ENCODE data around the gene OR6J1. TPM values are rescaled to one million over a fixed set of nuclear protein-coding genes. Genes with fewer than 3 reads are reported as not detected.
"Not testable (repeated sequence)": the region's sequence is repeated elsewhere in the genome, so short reads cannot be mapped to it uniquely, and the experiment has no call there.

Gene OR6J1
- polyA plus RNA-seq, 3 donors = not detected

DNA sequence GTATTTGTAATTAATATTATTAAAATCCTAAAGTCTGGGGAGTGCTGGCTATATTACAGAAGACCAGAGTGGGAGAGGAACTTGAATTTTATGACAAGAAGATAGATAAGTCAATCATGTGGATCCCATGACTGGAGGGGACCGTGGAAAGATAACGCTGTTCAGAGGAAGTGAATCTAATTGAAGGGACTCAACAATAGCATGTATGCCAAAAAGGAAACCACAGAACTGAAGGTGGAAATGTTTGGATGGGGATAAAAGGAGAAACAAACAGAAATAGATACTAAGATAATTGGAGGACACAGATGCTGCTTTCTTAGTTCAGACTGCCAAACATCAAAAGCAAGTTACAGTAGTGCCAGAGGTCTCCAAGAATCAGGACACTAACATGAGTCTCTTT lies 21.1 kb downstream of the OR6J1 start:
- Histone ChIP-seq H3K9me3 (replicated peaks in 1 of 2; ENCODE audit: control insufficient read depth in 1 of 2, insufficient read depth in 1 of 2, low read length in 2 of 2) (no peaks in the 10 kb centered on the region), H3K4me2 (replicated peaks; ENCODE audit: extremely low read depth, low read length, poor library complexity, severe bottlenecking) (no peak overlapping the region), H2AFZ (ENCODE audit: insufficient read depth, low read depth, low read length, poor library complexity, severe bottlenecking) (no peak overlapping the region), H3K36me3 (replicated peaks in 1 of 2; ENCODE audit: control insufficient read depth in 1 of 2, insufficient read depth in 2 of 2, low read length in 2 of 2) (no peaks in the 10 kb centered on the region), H3K27ac (ENCODE audit: low read depth in 1 of 2, low read length in 2 of 2) (no peak overlapping the region), H3K4me1 (ENCODE audit: control insufficient read depth in 1 of 2, insufficient read depth in 2 of 2, low read length in 2 of 2) (no peaks in the 10 kb centered on the region), H4K20me1 (ENCODE audit: insufficient read depth, low read length) (no peaks in the 10 kb centered on the region), H3K9ac (ENCODE audit: insufficient read depth, low read length, poor library complexity, severe bottlenecking) (no peak overlapping the region), H3K27me3 (ENCODE audit: control insufficient read depth in 2 of 2, insufficient read depth in 2 of 2, low read length in 2 of 2) (peaks cover 0 to 2% of the 10 kb centered on the region in 2 donors), H3K4me3 (replicated peaks in 1 of 3; ENCODE audit: low read depth in 2 of 3, low read length in 3 of 3) (no peak overlapping the region), H3K79me2 (ENCODE audit: insufficient read depth, low read length) (no peaks in the 10 kb centered on the region)
- Mint-ChIP-seq H3K36me3 (peaks cover 0 to 3% of the 10 kb centered on the region in 2 donors), H3K9me3 (peaks cover 0 to 5% (median 3%) of the 10 kb centered on the region in 7 donors), H3K4me1 (peaks cover 8% of the 10 kb centered on the region), H3K27ac (no peak overlapping the region), H3K27me3 (ENCODE audit: low read depth in 3 of 3) (peaks cover 9 to 16% (median 10%) of the 10 kb centered on the region in 3 donors), H3K4me3 (no peak overlapping the region)
- 0% methylated on average over 2 of the region's 2 CpGs for WGBS (ENCODE audit: insufficient coverage)
- TF ChIP-seq, protein P1, sequence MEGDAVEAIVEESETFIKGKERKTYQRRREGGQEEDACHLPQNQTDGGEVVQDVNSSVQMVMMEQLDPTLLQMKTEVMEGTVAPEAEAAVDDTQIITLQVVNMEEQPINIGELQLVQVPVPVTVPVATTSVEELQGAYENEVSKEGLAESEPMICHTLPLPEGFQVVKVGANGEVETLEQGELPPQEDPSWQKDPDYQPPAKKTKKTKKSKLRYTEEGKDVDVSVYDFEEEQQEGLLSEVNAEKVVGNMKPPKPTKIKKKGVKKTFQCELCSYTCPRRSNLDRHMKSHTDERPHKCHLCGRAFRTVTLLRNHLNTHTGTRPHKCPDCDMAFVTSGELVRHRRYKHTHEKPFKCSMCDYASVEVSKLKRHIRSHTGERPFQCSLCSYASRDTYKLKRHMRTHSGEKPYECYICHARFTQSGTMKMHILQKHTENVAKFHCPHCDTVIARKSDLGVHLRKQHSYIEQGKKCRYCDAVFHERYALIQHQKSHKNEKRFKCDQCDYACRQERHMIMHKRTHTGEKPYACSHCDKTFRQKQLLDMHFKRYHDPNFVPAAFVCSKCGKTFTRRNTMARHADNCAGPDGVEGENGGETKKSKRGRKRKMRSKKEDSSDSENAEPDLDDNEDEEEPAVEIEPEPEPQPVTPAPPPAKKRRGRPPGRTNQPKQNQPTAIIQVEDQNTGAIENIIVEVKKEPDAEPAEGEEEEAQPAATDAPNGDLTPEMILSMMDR (IDR thresholded peaks at IDR 0.05) = no peak
- intact Hi-C loops (cut with micrococcal nuclease) = no loop called here
- DNase-seq = no peak

GRCh38 chr14:22622255-22622654 lies 21.9 kb downstream of the OR6J1 start:
- Histone ChIP-seq H3K4me3 (replicated peaks in 1 of 3; ENCODE audit: low read depth in 2 of 3, low read length in 3 of 3) (no peak overlapping the region), H3K27me3 (ENCODE audit: control insufficient read depth in 2 of 2, insufficient read depth in 2 of 2, low read length in 2 of 2) (peaks cover 0 to 2% of the 10 kb centered on the region in 2 donors), H4K20me1 (ENCODE audit: insufficient read depth, low read length) (no peaks in the 10 kb centered on the region), H3K36me3 (replicated peaks in 1 of 2; ENCODE audit: control insufficient read depth in 1 of 2, insufficient read depth in 2 of 2, low read length in 2 of 2) (no peaks in the 10 kb centered on the region), H3K79me2 (ENCODE audit: insufficient read depth, low read length) (no peaks in the 10 kb centered on the region), H3K9ac (ENCODE audit: insufficient read depth, low read length, poor library complexity, severe bottlenecking) (no peak overlapping the region), H3K4me2 (replicated peaks; ENCODE audit: extremely low read depth, low read length, poor library complexity, severe bottlenecking) (no peak overlapping the region), H3K27ac (ENCODE audit: low read depth in 1 of 2, low read length in 2 of 2) (no peak overlapping the region), H3K9me3 (replicated peaks in 1 of 2; ENCODE audit: control insufficient read depth in 1 of 2, insufficient read depth in 1 of 2, low read length in 2 of 2) (no peaks in the 10 kb centered on the region), H2AFZ (ENCODE audit: insufficient read depth, low read depth, low read length, poor library complexity, severe bottlenecking) (no peak overlapping the region), H3K4me1 (ENCODE audit: control insufficient read depth in 1 of 2, insufficient read depth in 2 of 2, low read length in 2 of 2) (no peaks in the 10 kb centered on the region)
- no peak for DNase-seq
- H3K9me3 Mint-ChIP-seq = peaks cover 0 to 5% (median 3%) of the 10 kb centered on the region in 7 donors
- H3K36me3 Mint-ChIP-seq = peaks cover 0 to 3% of the 10 kb centered on the region in 2 donors
- TF ChIP-seq, protein P1 (IDR thresholded peaks at IDR 0.05) = no peak
- WGBS (ENCODE audit: insufficient coverage) = 60% methylated on average over 1 of the region's 2 CpGs
- intact Hi-C loops (cut with micrococcal nuclease) = no loop called here
- peaks cover 9 to 20% (median 10%) of the 10 kb centered on the region in 3 donors for H3K27me3 Mint-ChIP-seq (ENCODE audit: low read depth in 3 of 3)
- no peak overlapping the region for H3K4me3 Mint-ChIP-seq
- H3K4me1 Mint-ChIP-seq = peaks cover 8% of the 10 kb centered on the region
- H3K27ac Mint-ChIP-seq = no peak overlapping the region

DNA sequence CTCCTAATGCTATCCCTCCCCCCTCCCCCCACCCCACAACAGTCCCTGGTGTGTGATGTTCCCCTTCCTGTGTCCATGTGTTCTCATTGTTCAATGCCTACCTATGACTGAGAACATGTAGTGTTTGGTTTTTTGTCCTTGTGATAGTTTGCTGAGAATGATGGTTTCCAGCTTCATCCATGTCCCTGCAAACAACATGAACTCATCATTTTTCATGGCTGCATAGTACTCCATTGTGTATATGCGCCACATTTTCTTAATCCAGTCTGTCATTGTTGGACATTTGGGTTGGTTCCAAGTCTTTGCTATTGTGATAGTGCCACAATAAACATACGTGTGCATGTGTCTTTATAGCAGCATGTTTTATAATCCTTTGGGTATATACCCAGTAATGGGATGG lies 28.4 kb downstream of the OR6J1 start:
- H3K27me3 Mint-ChIP-seq (ENCODE audit: low read depth in 3 of 3) = peaks cover 5 to 15% (median 7%) of the 10 kb centered on the region in 3 donors
- H3K4me1 ChIP-seq (ENCODE audit: control insufficient read depth in 1 of 2, insufficient read depth in 2 of 2, low read length in 2 of 2); H3K4me3 Mint-ChIP-seq; H3K9me3 ChIP-seq (replicated peaks in 1 of 2; ENCODE audit: control insufficient read depth in 1 of 2, insufficient read depth in 1 of 2, low read length in 2 of 2); H4K20me1 ChIP-seq (ENCODE audit: insufficient read depth, low read length); H3K4me1 Mint-ChIP-seq; H3K9ac ChIP-seq (ENCODE audit: insufficient read depth, low read length, poor library complexity, severe bottlenecking); H3K79me2 ChIP-seq (ENCODE audit: insufficient read depth, low read length); H3K4me3 ChIP-seq (replicated peaks in 1 of 3; ENCODE audit: low read depth in 2 of 3, low read length in 3 of 3); H2AFZ ChIP-seq (ENCODE audit: insufficient read depth, low read depth, low read length, poor library complexity, severe bottlenecking); DNase-seq; H3K27ac Mint-ChIP-seq; H3K9me3 Mint-ChIP-seq; H3K27me3 ChIP-seq (ENCODE audit: control insufficient read depth in 2 of 2, insufficient read depth in 2 of 2, low read length in 2 of 2); H3K27ac ChIP-seq (ENCODE audit: low read depth in 1 of 2, low read length in 2 of 2); intact Hi-C loops (cut with micrococcal nuclease); H3K4me2 ChIP-seq (replicated peaks; ENCODE audit: extremely low read depth, low read length, poor library complexity, severe bottlenecking): not testable (repeated sequence)
- WGBS (ENCODE audit: insufficient coverage) = no CpG with 5 or more reads among the region's 2 CpGs
- peaks cover 9 to 15% of the 10 kb centered on the region in 2 donors for H3K36me3 Mint-ChIP-seq
- peaks cover 7 to 11% of the 10 kb centered on the region in 2 donors for H3K36me3 ChIP-seq (replicated peaks in 1 of 2; ENCODE audit: control insufficient read depth in 1 of 2, insufficient read depth in 2 of 2, low read length in 2 of 2)
